ENCODE results near the gene ATP1A2.
A peak's percentile ranks its signal among the peaks of the same experiment; 100 is the strongest.

Gene ATP1A2

GRCh38 chr1:160146107-160146506 lies 30.5 kb downstream of the ATP1A2 start:
- DNase-seq (ENCODE audit: low spot score): no peak

- no peak for DNase-seq (ENCODE audit: low spot score)
Observed at GRCh38 chr1:160148121-160148520, 32.6 kb downstream of the ATP1A2 start.

GRCh38 chr1:160149233-160149632 lies 33.7 kb downstream of the ATP1A2 start:
- no peak for DNase-seq (ENCODE audit: low spot score)

GRCh38 chr1:160149716-160150115 lies 34.2 kb downstream of the ATP1A2 start:
- DNase-seq (ENCODE audit: low spot score): peak; percentile 74

GRCh38 chr1:160151303-160151702 lies 35.7 kb downstream of the ATP1A2 start, which contains the start of gene ATP1A4:
Gene ATP1A4 (plus strand): TSS chr1:160151603. CDS start chr1:160152041, 438 bp downstream.
- no peak for DNase-seq (ENCODE audit: low spot score)

GRCh38 chr1:160154790-160155189 lies 39.2 kb downstream of the ATP1A2 start:
- no peak for DNase-seq (ENCODE audit: low spot score)

GRCh38 chr1:160156361-160156760 lies 40.8 kb downstream of the ATP1A2 start:
- no peak for DNase-seq (ENCODE audit: low spot score)

GRCh38 chr1:160157174-160157573 lies 41.6 kb downstream of the ATP1A2 start:
- no peak for DNase-seq (ENCODE audit: low spot score)

- no peak for DNase-seq (ENCODE audit: low spot score)
Observed at GRCh38 chr1:160158031-160158430, 42.5 kb downstream of the ATP1A2 start.

GRCh38 chr1:160158534-160158933 lies 43.0 kb downstream of the ATP1A2 start:
- no peak for DNase-seq (ENCODE audit: low spot score)

GRCh38 chr1:160159846-160160245 lies 44.3 kb downstream of the ATP1A2 start:
- DNase-seq (ENCODE audit: low spot score): no peak

- peak; percentile 61 for DNase-seq (ENCODE audit: low spot score)
Observed at GRCh38 chr1:160161965-160162705, 46.6 kb downstream of the ATP1A2 start.

- DNase-seq (ENCODE audit: low spot score): no peak
Observed at GRCh38 chr1:160162931-160163330, 47.4 kb downstream of the ATP1A2 start.

- DNase-seq (ENCODE audit: low spot score): no peak
Observed at GRCh38 chr1:160163615-160164014, 48.1 kb downstream of the ATP1A2 start.

- no peak for DNase-seq (ENCODE audit: low spot score)
Observed at GRCh38 chr1:160164121-160164520, 48.6 kb downstream of the ATP1A2 start.

GRCh38 chr1:160166166-160166868 lies 50.8 kb downstream of the ATP1A2 start:
- DNase-seq (ENCODE audit: low spot score): no peak

- no peak for DNase-seq (ENCODE audit: low spot score)
Observed at GRCh38 chr1:160167056-160167455, 51.5 kb downstream of the ATP1A2 start.

- no peak for DNase-seq (ENCODE audit: low spot score)
Observed at GRCh38 chr1:160167580-160167979, 52.0 kb downstream of the ATP1A2 start.

- DNase-seq (ENCODE audit: low spot score): no peak
Observed at GRCh38 chr1:160168016-160168415, 52.5 kb downstream of the ATP1A2 start.

- DNase-seq (ENCODE audit: low spot score): peak; percentile 56
Observed at GRCh38 chr1:160168609-160169369, 53.2 kb downstream of the ATP1A2 start.

GRCh38 chr1:160169553-160170399 lies 54.2 kb downstream of the ATP1A2 start:
- DNase-seq (ENCODE audit: low spot score): no peak

- peak; percentile 85 for DNase-seq (ENCODE audit: low spot score)
Observed at GRCh38 chr1:160171354-160171753, 55.8 kb downstream of the ATP1A2 start.
